Activated naive CD4-positive, alpha-beta T cell treated with anti-CD3 and anti-CD28 coated beads, Interleukin-2, amount 10 ng/mL, durations not matched to agents 7 days and 5 days (primary cell): ENCODE measurements around the gene KLHL10.

Experiments used
- CTCF ChIA-PET: fragments of 350-600 bp; sonication (Branson Sonifier 250); formaldehyde crosslinking; loops from one replicate; lab custom pipeline; 2021; ENCODE audit warnings: antibody characterized with exemption; lab: Charles Lee
- DNase-seq: peaks from one replicate; pipeline ENCODE4 v3.0.0-alpha.2; 2020
- H3K27ac Mint-ChIP-seq: one replicate; pipeline ENCODE4 v1.8.0; 2021; ENCODE audit warnings: mild to moderate bottlenecking, moderate library complexity, mixed read lengths
- H3K27me3 Mint-ChIP-seq: one replicate; pipeline ENCODE4 v1.8.0; 2021; ENCODE audit warnings: mild to moderate bottlenecking, mixed read lengths
- H3K36me3 Mint-ChIP-seq: one replicate; pipeline ENCODE4 v1.8.0; 2021; ENCODE audit warnings: mixed read lengths
- H3K4me1 Mint-ChIP-seq: one replicate; pipeline ENCODE4 v1.8.0; 2021; ENCODE audit warnings: mixed read lengths
- H3K4me3 Mint-ChIP-seq: one replicate; pipeline ENCODE4 v1.8.0; 2021; ENCODE audit warnings: mild to moderate bottlenecking, moderate library complexity, mixed read lengths
- H3K9me3 Mint-ChIP-seq: one replicate; pipeline ENCODE4 v1.8.0; 2021; ENCODE audit warnings: mixed read lengths

Gene KLHL10

DNA sequence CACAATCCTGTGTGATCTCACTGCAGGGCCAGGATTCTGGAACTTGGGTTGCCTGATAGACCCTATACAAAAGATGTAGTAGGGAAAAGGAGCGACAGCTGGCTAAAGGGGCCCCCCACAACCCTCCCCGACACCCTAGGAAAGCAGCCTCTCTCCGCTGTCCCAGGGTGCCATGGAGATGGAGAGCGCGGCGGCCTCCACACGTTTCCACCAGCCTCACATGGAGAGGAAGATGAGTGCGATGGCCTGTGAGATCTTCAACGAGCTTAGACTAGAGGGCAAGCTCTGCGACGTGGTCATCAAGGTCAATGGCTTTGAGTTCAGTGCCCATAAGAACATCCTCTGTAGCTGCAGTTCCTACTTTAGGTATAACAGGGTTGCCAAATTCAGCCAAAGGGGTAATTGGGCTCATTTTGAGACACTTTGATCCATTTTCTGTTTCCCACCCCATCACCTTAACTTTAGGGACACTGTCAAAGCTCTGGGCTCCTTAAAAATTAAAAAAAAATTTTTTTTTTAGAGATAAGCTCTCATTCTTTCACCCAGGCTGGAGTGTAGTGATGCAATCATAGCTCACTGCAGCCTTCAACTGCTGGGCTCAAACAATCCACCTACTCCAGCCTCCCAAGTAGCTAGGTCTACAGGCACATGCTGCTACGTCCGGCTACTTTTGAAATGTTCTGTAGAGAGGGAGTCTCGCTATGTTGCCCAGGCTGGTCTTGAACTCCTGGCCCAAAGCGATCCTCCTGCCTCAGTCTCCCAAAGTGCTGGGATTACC, at the start of gene KLHL10:
Gene KLHL10 (plus strand): TSS at position 65 of the 778 bp plus-strand sequence. CDS start 108 bp downstream, at position 173.
- Mint-ChIP-seq H3K4me3 (peak within 1 kb of the TSS; percentile 78), H3K4me1 (peaks cover 16% of the 10 kb centered on the region), H3K36me3 (no peaks in the 10 kb centered on the region), H3K9me3 (no peaks in the 10 kb centered on the region), H3K27me3 (peaks cover 37% of the 10 kb centered on the region), H3K27ac (no peak within 1 kb of the TSS)
- DNase-seq, result no peak
- CTCF ChIA-PET, result interaction anchor here (1.3 kb wide), 1 partner anchor 27 kb away, joined by 4 read pairs; the partner anchor contains the start of gene P3H4

DNA sequence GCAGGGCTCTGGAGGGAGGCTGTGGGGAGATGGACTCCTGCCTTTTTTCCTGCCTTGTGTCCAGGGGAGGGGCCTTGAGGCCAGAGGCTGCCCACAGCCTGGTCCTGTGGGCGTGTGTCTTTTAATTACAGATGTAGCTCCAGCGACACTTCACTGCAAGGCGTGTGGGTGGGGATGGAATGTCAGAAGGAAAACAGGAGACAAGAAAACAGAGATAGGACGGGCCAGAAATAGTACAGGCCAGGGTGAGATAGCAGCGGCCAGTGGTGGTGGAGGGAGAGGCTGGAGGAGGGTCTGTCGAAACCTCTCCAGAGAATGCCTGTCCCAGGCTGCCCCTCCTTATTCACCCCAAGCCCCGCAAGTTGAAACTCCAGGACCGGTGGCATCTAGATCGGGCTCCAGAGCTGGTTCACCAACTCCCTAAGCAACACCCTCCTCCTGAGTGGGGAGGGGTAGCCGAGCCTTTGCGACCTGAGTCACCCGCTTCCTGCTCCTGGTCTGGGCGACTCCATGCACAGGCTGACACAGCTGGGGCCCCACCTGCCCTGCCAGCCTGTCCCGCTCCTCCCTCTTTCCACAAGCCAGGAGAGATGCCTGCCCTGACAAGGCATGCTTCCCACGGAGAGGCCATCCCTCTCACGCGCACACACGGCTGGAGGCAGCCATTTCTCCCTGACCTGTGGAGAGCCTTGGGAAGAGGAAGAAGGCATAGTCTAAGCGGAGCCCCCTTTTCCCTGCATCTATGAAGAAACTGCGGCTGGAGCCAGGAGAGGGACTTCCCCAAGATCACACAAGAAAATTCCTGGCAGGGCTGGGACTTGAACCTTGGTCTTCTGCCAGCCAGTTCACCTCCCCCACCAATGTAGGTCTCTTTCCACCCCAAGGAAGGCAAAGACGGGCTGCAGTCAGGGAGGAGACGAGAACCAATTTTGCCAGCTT, 44.5 kb upstream of the KLHL10 start:
- Mint-ChIP-seq H3K4me1 (peaks cover 13% of the 10 kb centered on the region), H3K27me3 (peaks cover 64% of the 10 kb centered on the region)
- CTCF ChIA-PET, result interaction anchor here (1.1 kb wide), 1 partner anchor 18 kb away, joined by 3 read pairs; no protein-coding TSS in a partner anchor

DNA sequence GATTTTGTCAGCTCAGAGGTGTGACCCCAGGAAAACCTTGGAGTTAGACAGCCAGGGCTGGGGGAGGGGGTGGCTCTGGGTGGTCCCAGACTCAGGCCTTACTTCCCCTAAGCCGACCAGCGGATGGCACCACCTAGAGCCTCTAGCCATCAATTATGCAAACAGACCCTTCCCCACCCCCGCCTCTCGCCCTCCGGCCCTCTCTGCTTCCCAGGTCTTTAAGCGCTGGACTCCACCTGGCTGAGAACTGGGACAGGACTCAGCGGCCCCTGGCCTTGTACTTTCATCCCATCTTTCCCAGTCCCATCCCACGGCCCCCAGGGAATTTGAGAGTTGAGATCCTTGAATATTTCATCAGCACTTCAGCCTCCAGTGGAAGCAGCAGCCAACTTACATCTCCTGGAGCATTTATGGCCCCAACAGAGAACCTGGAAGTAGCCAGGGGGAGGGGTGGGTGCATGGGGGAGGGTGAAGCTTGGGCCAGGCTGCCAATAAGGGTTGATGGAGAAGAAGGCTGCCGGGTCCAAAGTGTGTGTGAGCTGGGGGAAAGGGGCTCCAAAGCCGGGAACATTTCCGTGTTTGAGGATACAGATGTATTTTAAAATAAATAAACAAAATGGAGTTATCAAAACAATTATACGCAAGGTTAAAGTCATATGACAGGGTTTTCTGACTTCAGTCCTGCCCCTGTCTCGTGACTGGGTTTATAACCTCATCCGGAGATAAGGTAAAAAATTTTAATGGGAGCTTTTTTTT, 43.7 kb upstream of the KLHL10 start:
- CTCF ChIA-PET, result interaction anchor here (1.1 kb wide), 1 partner anchor 17 kb away, joined by 3 read pairs; no protein-coding TSS in a partner anchor
- DNase-seq, result no peak
- Mint-ChIP-seq H3K4me1 (peaks cover 7% of the 10 kb centered on the region), H3K27me3 (peaks cover 56% of the 10 kb centered on the region), H3K9me3 (no peaks in the 10 kb centered on the region), H3K36me3 (no peaks in the 10 kb centered on the region), H3K27ac (no peak overlapping the region), H3K4me3 (no peak overlapping the region)

More for the DNA sequence above, 44.5 kb upstream of the KLHL10 start:
- no peaks in the 10 kb centered on the region for H3K36me3 Mint-ChIP-seq
- H3K4me3 Mint-ChIP-seq, result no peak overlapping the region
- no peak for DNase-seq
- H3K27ac Mint-ChIP-seq, result no peak overlapping the region
- H3K9me3 Mint-ChIP-seq, result no peaks in the 10 kb centered on the region

DNA sequence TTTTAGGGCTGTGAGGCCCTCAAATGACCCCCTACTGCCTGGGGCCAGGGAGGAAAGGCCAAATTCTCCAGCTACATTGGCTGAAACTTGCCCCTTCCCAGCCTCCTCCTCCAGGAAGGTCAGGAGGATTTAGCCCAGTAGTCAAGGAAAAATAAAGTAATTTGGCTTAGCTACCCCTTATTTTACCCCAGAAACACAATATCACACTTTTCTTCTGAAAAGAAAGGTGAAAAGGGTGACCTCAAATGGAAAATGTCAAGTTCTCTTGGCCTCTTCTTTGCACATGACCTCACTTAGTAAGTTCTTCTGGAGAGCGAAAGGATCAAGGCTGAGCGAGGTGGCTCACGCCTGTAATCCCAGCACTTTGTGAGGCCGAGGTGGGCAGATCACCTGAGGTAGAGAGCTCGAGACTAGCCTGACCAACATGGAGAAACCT, 43.1 kb upstream of the KLHL10 start:
- Mint-ChIP-seq H3K27me3 (peaks cover 50% of the 10 kb centered on the region), H3K9me3 (no peaks in the 10 kb centered on the region), H3K27ac (no peak overlapping the region), H3K4me3 (no peak overlapping the region), H3K4me1 (peaks cover 6% of the 10 kb centered on the region), H3K36me3 (no peaks in the 10 kb centered on the region)
- no peak for DNase-seq
- CTCF ChIA-PET, result no interaction called here

DNA sequence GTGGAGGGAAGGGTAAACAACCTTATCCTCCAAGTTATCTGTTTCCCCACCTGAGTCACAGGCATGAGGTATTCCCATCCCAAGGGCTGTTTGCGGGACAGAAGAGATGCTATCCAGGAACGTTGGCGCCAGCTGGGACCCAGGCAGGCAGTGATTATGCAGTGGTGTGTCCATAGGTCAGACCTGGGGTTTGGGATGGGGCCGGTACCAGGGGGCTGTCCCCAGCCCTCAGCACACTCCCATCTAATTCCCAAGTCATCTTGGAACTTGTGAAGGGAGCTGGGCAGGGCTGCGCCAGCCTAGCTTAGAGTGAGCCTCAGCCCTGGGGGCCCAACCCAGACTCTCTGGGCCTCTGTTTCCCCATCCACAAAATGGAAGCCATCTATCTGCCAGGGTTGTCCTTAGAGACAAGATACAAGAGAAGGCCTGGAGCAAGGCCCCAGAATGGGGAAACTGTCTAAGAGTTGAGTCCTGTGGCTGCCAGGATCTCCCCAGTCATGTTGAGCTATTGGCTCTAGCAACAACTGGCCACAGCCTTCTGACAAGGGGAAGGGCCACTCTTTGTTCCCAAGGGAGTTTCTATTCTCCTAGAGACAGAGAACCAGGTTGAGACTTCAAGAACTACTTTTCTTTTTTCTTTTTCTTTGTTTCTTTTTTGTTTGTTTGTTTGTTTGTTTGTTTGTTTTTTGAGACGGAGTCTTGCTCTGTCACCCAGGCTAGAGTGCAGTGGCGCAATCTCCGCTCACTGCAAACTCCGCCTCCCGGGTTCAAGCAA, 41.3 kb upstream of the KLHL10 start:
- no peak overlapping the region for H3K27ac Mint-ChIP-seq
- H3K9me3 Mint-ChIP-seq, result no peaks in the 10 kb centered on the region
- H3K27me3 Mint-ChIP-seq, result peaks cover 38% of the 10 kb centered on the region
- no peak overlapping the region for H3K4me3 Mint-ChIP-seq
- no peaks in the 10 kb centered on the region for H3K36me3 Mint-ChIP-seq
- CTCF ChIA-PET, result no interaction called here
- no peak for DNase-seq
- H3K4me1 Mint-ChIP-seq, result peaks cover 9% of the 10 kb centered on the region

DNA sequence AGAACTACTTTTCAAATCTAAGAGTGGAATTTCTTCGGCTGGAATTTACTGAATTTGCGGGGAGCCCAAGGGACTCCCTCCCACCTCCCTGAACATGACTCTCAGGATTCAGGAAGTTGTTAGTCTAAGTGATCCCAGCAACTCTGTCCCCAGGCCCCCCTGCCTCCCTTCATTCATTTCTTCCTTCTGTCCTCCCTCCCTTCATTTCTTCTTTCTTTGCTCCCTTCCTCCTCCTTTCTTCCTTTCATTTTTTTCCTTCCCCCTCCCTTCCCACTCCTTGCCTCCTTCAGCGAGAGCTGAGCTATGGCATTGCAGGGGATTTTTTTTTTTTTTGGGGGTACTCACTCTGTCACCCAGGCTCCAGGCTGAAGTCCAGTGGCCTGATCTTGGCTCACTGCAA, 40.2 kb upstream of the KLHL10 start:
- no peak for DNase-seq
- Mint-ChIP-seq H3K4me3 (no peak overlapping the region), H3K4me1 (peaks cover 14% of the 10 kb centered on the region), H3K27me3 (peaks cover 38% of the 10 kb centered on the region), H3K9me3 (no peaks in the 10 kb centered on the region), H3K27ac (no peak overlapping the region), H3K36me3 (no peaks in the 10 kb centered on the region)
- CTCF ChIA-PET, result interaction anchor here (0.6 kb wide), 1 partner anchor 24 kb away, joined by 3 read pairs; no protein-coding TSS in a partner anchor

DNA sequence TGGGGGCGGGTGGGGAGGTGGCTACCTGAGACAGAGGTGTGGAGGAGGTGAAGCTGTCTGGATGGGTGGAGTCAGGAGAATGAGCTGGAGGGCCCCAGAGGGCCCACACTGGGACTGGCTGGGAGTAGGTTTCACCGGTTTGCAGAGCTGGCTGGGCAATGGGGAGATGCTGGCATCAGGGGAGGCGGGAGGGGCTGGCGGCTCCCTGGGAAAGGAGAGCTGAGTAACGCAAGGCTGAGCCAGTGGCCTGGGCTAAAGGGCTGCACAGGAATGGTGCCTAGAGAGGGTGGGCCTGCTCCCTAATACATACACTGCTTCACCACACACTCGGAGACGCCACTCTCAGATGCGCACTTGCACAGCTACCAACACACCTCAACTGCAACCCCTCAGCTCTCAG, 38.3 kb upstream of the KLHL10 start:
- no peaks in the 10 kb centered on the region for H3K36me3 Mint-ChIP-seq
- H3K4me3 Mint-ChIP-seq, result no peak overlapping the region
- DNase-seq, result no peak
- CTCF ChIA-PET, result interaction anchor here (3.0 to 5.0 kb wide), 3 partner anchors 14 to 63 kb away, joined by 14 to 55 read pairs (median 31); partner anchors contain the start of genes HAP1 and JUP
- no peaks in the 10 kb centered on the region for H3K9me3 Mint-ChIP-seq
- no peak overlapping the region for H3K27ac Mint-ChIP-seq
- peaks cover 11% of the 10 kb centered on the region for H3K4me1 Mint-ChIP-seq
- peaks cover 25% of the 10 kb centered on the region for H3K27me3 Mint-ChIP-seq

DNA sequence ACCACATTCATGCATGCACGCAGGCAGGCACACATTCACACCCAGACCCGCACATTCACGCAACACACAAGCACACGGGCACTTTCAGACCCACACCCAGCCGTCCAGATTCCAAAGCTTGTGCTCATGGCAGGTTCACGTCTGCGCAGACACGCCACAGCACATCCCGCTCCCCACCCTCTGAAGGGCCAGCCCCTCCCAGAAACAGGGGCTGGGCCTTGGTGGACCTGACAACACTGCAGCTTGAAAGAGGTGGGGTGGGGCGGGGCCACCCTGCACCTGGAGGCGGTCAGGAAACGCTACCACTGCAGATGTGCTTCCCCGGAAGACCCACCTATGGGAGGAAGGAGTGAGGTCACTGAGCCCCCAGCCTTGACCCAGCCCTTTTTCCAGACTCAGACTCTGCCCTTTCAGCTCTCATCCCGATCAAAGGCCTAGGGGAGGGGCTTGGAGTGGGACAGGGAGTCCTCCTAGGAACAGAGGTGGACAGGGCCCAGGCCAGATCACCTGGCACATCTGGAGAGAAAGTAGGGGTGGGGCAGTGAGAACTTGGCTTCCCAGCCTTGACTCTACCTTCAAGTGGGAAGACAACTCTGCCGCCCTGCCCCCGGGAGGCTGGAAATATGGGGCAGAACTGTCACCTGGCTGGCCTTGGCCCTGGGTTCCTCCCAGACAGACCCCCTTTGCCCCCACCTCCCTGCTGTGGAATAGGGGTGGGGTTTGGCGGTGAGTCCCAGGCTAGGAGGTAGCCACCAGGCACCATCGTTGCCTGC, 36.8 kb upstream of the KLHL10 start:
- Mint-ChIP-seq H3K27me3 (peaks cover 21% of the 10 kb centered on the region), H3K9me3 (no peaks in the 10 kb centered on the region), H3K36me3 (no peaks in the 10 kb centered on the region), H3K4me3 (no peak overlapping the region), H3K27ac (no peak overlapping the region), H3K4me1 (peaks cover 11% of the 10 kb centered on the region)
- DNase-seq, result no peak
- CTCF ChIA-PET, result interaction anchor here (0.6 to 5.0 kb wide), 10 partner anchors 10 to 159 kb away, joined by 3 to 55 read pairs (median 9); partner anchors contain the start of genes HAP1, JUP and P3H4

DNA sequence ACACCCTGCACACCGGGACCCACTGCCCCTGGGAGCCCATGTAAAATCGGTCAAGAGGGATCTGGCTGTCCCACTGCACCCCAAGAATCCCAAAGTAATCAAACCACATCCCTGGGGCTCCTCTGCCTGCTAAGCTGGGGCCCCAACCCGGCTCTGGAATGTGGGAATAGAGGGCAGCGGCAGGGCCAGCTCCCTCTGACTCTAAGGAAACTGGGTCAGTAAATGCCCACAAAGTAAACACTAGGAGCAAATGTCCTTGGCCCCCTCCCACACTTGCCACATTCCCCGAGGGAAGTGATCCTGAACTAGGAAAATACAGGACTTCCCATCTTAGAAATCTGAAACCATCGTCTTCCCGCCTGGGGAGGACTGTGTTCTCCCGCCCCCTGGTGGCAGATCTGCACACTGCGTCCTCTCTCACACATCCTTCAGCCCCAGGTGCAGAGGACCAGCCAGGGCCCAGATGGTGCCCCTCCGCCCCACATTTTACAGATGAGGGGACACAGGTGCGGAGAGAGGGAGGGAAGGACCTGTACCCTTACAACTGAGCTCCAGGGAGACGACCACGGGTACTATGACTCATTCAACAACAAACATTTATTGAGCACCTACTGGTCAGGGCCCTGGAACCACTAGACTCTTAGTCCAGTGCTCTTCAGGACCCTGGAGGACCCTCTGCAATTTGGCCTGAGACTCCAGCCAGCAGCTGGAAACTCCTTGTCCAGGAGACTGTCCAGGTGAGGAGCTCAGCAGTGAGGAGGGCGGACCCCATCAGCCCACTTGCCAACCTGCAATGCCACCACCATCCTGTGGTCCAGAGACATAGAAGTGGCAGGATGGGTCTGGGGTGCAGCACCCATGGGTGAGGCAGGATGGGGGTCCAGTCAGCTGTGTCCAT, 36.0 kb upstream of the KLHL10 start:
- Mint-ChIP-seq H3K36me3 (no peaks in the 10 kb centered on the region), H3K27ac (no peak overlapping the region), H3K4me1 (peaks cover 11% of the 10 kb centered on the region), H3K27me3 (peaks cover 14% of the 10 kb centered on the region), H3K9me3 (no peaks in the 10 kb centered on the region), H3K4me3 (no peak overlapping the region)
- CTCF ChIA-PET, result interaction anchor here (0.6 to 5.0 kb wide), 12 partner anchors 9 to 216 kb away, joined by 3 to 55 read pairs (median 3); partner anchors contain the start of genes DNAJC7, HAP1 and P3H4
- DNase-seq, result peak; percentile 80

DNA sequence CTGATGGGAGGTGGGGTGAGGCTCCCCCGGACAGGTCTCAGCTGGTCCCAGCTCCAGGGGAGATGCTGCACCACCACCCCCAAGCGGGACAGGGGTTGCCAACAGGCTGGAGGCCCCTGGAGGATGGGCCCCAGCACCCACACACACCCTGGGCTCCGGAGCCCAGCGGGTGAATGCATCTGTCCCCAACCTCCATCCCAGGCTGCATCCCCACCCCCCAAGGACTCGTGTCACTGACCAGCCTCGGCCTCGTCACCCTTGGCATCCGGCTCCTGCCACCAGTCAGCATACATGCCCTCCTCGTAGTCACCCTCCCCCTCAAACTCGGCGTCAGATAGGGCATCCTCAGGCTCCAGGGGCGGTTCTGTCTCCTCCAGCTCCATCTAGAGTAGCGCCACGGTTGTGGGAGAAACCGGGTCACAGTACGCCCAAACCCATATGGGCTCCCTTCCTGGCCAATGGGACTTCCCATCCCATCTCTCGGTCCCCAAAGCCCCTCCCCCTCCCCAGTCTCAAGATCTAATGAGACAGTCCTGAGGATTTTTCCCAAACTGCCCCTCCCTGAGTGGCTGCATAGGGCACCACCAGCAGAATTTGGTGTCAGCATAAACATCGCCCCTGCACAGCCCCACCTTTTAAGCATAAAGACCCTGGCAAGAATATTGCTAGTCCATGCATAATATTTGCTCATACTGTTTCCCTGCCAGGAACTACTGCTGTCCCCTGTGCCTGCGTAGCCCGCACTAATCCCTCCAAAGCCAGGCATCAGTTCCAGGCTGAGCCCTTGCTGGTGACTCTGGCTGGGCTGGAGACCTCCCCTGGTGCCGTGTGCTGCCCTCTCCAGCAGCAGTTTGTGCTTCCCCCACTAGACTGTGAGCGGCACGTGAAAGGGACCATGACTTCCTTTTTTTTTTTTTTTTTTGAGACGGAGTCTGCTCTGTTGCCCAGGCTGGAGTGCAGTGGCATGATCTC, 34.3 kb upstream of the KLHL10 start:
- no peaks in the 10 kb centered on the region for H3K9me3 Mint-ChIP-seq
- no peak overlapping the region for H3K4me3 Mint-ChIP-seq
- no peak overlapping the region for H3K27ac Mint-ChIP-seq
- peaks cover 8% of the 10 kb centered on the region for H3K27me3 Mint-ChIP-seq
- CTCF ChIA-PET, result interaction anchor here (3.0 to 5.0 kb wide), 3 partner anchors 14 to 67 kb away, joined by 27 to 55 read pairs (median 31); partner anchors contain the start of gene HAP1
- H3K36me3 Mint-ChIP-seq, result no peaks in the 10 kb centered on the region
- H3K4me1 Mint-ChIP-seq, result peaks cover 11% of the 10 kb centered on the region
- DNase-seq, result no peak
